GM21737 (cell line): ENCODE measurements around the gene FBXL17.
"Not testable (repeated sequence)": the region's sequence is repeated elsewhere in the genome, so short reads cannot be mapped to it uniquely, and the experiment has no call there.

Experiments
- ATAC-seq: cut with Tn5 transposase; IDR thresholded peaks from one replicate; pipeline ENCODE4 v1.9.1; 2021; ENCODE audit warnings: mild to moderate bottlenecking, moderate library complexity; ENCODE audit not compliant: unreplicated experiment

FBXL17 gene

GRCh38 chr5:108381954-108382783 is at the start of gene FBXL17:
Gene FBXL17, minus strand, starts transcription at chr5:108382098.
- peak; percentile 68 for ATAC-seq

GRCh38 chr5:108430931-108431608 is 49.2 kb upstream of the FBXL17 start:
- ATAC-seq, result no peak

GRCh38 chr5:108421713-108422112 is 39.8 kb upstream of the FBXL17 start:
- ATAC-seq, result no peak

- no peak for ATAC-seq
Observed at GRCh38 chr5:108420755-108421154, 38.9 kb upstream of the FBXL17 start.

- no peak for ATAC-seq
Observed at GRCh38 chr5:108420158-108420557, 38.3 kb upstream of the FBXL17 start.

GRCh38 chr5:108418197-108418596 is 36.3 kb upstream of the FBXL17 start:
- no peak for ATAC-seq

- no peak for ATAC-seq
Observed at GRCh38 chr5:108417166-108417670, 35.3 kb upstream of the FBXL17 start.

GRCh38 chr5:108415726-108416125 is 33.8 kb upstream of the FBXL17 start:
- ATAC-seq, result no peak

GRCh38 chr5:108409786-108410185 is 27.9 kb upstream of the FBXL17 start:
- no peak for ATAC-seq

GRCh38 chr5:108405201-108405600 is 23.3 kb upstream of the FBXL17 start:
- ATAC-seq, result not testable (repeated sequence)

- ATAC-seq, result no peak
Observed at GRCh38 chr5:108398964-108399363, 17.1 kb upstream of the FBXL17 start.

GRCh38 chr5:108396837-108397236 is 14.9 kb upstream of the FBXL17 start:
- ATAC-seq, result not testable (repeated sequence)

- ATAC-seq, result no peak
Observed at GRCh38 chr5:108387758-108388157, 5.9 kb upstream of the FBXL17 start.

- no peak for ATAC-seq
Observed at GRCh38 chr5:108386345-108387061, 4.6 kb upstream of the FBXL17 start.

- ATAC-seq, result no peak
Observed at GRCh38 chr5:108384741-108385140, 2.8 kb upstream of the FBXL17 start.

GRCh38 chr5:108382784-108383330 is 959 bp upstream of the FBXL17 start:
- ATAC-seq, result no peak

- ATAC-seq, result peak; percentile 46
Observed at GRCh38 chr5:108381350-108381953, 446 bp downstream of the FBXL17 start.

GRCh38 chr5:108380531-108381349 is 1.2 kb downstream of the FBXL17 start:
- ATAC-seq, result peak; percentile 34

GRCh38 chr5:108379722-108380530 is 2.0 kb downstream of the FBXL17 start:
- ATAC-seq, result no peak
